Endothelial cell of umbilical vein (primary cell): ENCODE measurements around the gene ATRNL1. TPM values are rescaled to one million over a fixed set of nuclear protein-coding genes. Genes with fewer than 3 reads are reported as not detected.
"Not testable (repeated sequence)": the region's sequence is repeated elsewhere in the genome, so short reads cannot be mapped to it uniquely, and the experiment has no call there.

Source experiments
- BruUV-seq: library from RNA; stranded (reverse); fragments of 400-500 nt; replicated peaks from 2 replicates; lab custom pipeline; 2021; lab: Mats Ljungman, UMichigan
- CTCF ChIA-PET: fragments of 300-600, 350-600 bp; sonication (Branson Sonifier 250); formaldehyde crosslinking; loops from one replicate; lab custom pipeline; 2021; ENCODE audit warnings: antibody characterized with exemption, inconsistent platforms; lab: Charles Lee
- POLR2A ChIA-PET: fragments of 300-600, 350-600 bp; sonication (Branson Sonifier 250); formaldehyde crosslinking; loops from one replicate; lab custom pipeline; 2021; ENCODE audit warnings: antibody characterized with exemption, inconsistent platforms; lab: Charles Lee
- DNase-seq: peaks from one replicate; pipeline ENCODE4 v3.0.0-alpha.2; 2011; ENCODE audit warnings: low read depth, low spot score
- FAIRE-seq: peaks from 2 replicates; lab custom pipeline; 2011; peaks lifted over from hg19 to GRCh38; lab: Jason Lieb, UNC
- H2AFZ ChIP-seq: 2 replicates; pipeline ENCODE4 v1.6.0; 2012; ENCODE audit warnings: low read depth, low read length, control low read depth, inconsistent platforms
- H3K27ac ChIP-seq: 2 replicates; pipeline ENCODE4 v1.5.1; 2011; ENCODE audit warnings: low read depth, mild to moderate bottlenecking, control low read depth, low read length, moderate library complexity; ENCODE audit not compliant: insufficient read depth
- H3K27me3 ChIP-seq, 2 experiments: 2 replicates each; pipeline versions ENCODE4 v1.6.0 to v1.6.1; 2011; ENCODE audit warnings: low read length in 2 of 2, mixed read lengths in 1 of 2; ENCODE audit not compliant: control insufficient read depth in 2 of 2, insufficient read depth in 2 of 2
- H3K36me3 ChIP-seq, 2 experiments: 2 replicates in 1 of 2; 3 replicates in 1 of 2; pipeline ENCODE4 v1.5.1; 2011; ENCODE audit warnings: low read length in 2 of 2, mild to moderate bottlenecking in 1 of 2, moderate library complexity in 1 of 2; ENCODE audit not compliant: control insufficient read depth in 2 of 2, insufficient read depth in 2 of 2; ENCODE audit errors: extremely low read depth in 1 of 2
- H3K4me1 ChIP-seq: 3 replicates; pipeline ENCODE4 v1.5.1; 2011; ENCODE audit warnings: mild to moderate bottlenecking, low read length; ENCODE audit not compliant: control insufficient read depth, insufficient read depth; ENCODE audit errors: extremely low read depth
- H3K4me2 ChIP-seq: 2 replicates; pipeline ENCODE4 v1.6.1; 2011; ENCODE audit warnings: low read length, control low read depth, mixed read lengths; ENCODE audit not compliant: insufficient read depth
- H3K4me3 ChIP-seq, 3 experiments: fragments of 200-600 bp in 1 of 3; sonication (generic), shearing (Covaris generic) in 1 of 3; replicated peaks in 1 of 3; 2 replicates each; pipeline ENCODE4 v1.5.1; 2011 to 2016; ENCODE audit warnings: control low read depth in 3 of 3, low read length in 3 of 3, mild to moderate bottlenecking in 2 of 3, inconsistent platforms in 1 of 3, low read depth in 1 of 3, moderate library complexity in 1 of 3; ENCODE audit not compliant: insufficient read depth in 1 of 3
- H3K79me2 ChIP-seq: 2 replicates; pipeline ENCODE4 v1.6.0; 2012; ENCODE audit warnings: low read length, inconsistent platforms; ENCODE audit not compliant: control insufficient read depth, insufficient read depth
- H3K9ac ChIP-seq: replicated peaks from 2 replicates; pipeline ENCODE3; 2011; ENCODE audit warnings: low read length, control low read depth; ENCODE audit not compliant: insufficient read depth; ENCODE audit errors: extremely low read depth
- H3K9me1 ChIP-seq: replicated peaks from 3 replicates; pipeline ENCODE4 v1.6.0; 2011; ENCODE audit warnings: mild to moderate bottlenecking, low read length; ENCODE audit not compliant: control insufficient read depth, insufficient read depth; ENCODE audit errors: extremely low read depth
- H3K9me3 ChIP-seq: replicated peaks from 2 replicates; pipeline ENCODE4 v1.5.1; 2012; ENCODE audit warnings: low read length, inconsistent platforms; ENCODE audit not compliant: control insufficient read depth, insufficient read depth
- H4K20me1 ChIP-seq: replicated peaks from 2 replicates; pipeline ENCODE3; 2011; ENCODE audit warnings: mild to moderate bottlenecking, low read length; ENCODE audit not compliant: control insufficient read depth, insufficient read depth; ENCODE audit errors: extremely low read depth
- EZH2 ChIP-seq: IDR thresholded peaks from 2 replicates; pipeline ENCODE4 v1.6.1; 2012; ENCODE audit warnings: borderline replicate concordance, low read depth, mild to moderate bottlenecking, moderate library complexity, low read length, inconsistent platforms; ENCODE audit not compliant: severe bottlenecking
- FOS ChIP-seq: IDR thresholded peaks from 2 replicates; pipeline ENCODE4 v1.6.1; 2011; ENCODE audit warnings: mild to moderate bottlenecking, low read length, moderate library complexity, borderline replicate concordance; ENCODE audit not compliant: insufficient read depth
- GATA2 ChIP-seq: IDR thresholded peaks from 2 replicates; pipeline ENCODE4 v1.7.0; 2011; ENCODE audit warnings: low read depth, mild to moderate bottlenecking, moderate library complexity, mixed read lengths, low read length; ENCODE audit not compliant: insufficient read length, insufficient read depth
- JUN ChIP-seq: IDR thresholded peaks from 2 replicates; pipeline ENCODE4 v1.6.1; 2011; ENCODE audit warnings: borderline replicate concordance, low read depth; ENCODE audit not compliant: insufficient read length, insufficient read depth
- MYC ChIP-seq: IDR thresholded peaks from one replicate; pipeline ENCODE4 v1.6.1; 2011; ENCODE audit warnings: mild to moderate bottlenecking, low read depth, low read length
- POLR2A ChIP-seq: IDR thresholded peaks from 2 replicates; pipeline ENCODE4 v1.6.1; 2012; ENCODE audit warnings: low read depth, mild to moderate bottlenecking, control low read depth, low read length
- POLR2AphosphoS5 ChIP-seq: IDR thresholded peaks from 2 replicates; pipeline ENCODE4 v1.6.1; 2012; ENCODE audit warnings: low read depth, mild to moderate bottlenecking, control low read depth, low read length, moderate library complexity; ENCODE audit not compliant: insufficient read depth
- dilution Hi-C: fragments of 300-500 bp; cut with MboI; formaldehyde crosslinking; loops from one replicate; pipeline ENCODE4 v1.15.0; 2019; ENCODE audit warnings: low sequenced_read_pairs; ENCODE audit not compliant: extremely low pct_ligation_motif_present
- intact Hi-C: fragments of 100-400 bp; cut with micrococcal nuclease; formaldehyde crosslinking; loops from one replicate; pipeline ENCODE4 v1.10.0; 2022
- polyA plus RNA-seq, 4 experiments: library from polyadenylated mRNA; depleted of rRNA in 3 of 4; stranded (reverse) in 3 of 4; unstranded in 1 of 4; fragments of >200 nt; gene quantifications; 2 replicates each; pipeline versions ENCODE4 v1.2.1 to v1.2.3, GENCODE V29; 2011 to 2012; ENCODE audit warnings: missing spikeins in 1 of 4
- total RNA-seq: library from RNA; stranded (reverse); gene quantifications from 2 replicates; pipeline ENCODE4 v1.2.3, GENCODE V29; 2021
- TF ChIP-seq, protein P1 (sequence below): IDR thresholded peaks from 2 replicates; pipeline ENCODE4 v1.6.1; 2011; ENCODE audit not compliant: insufficient read depth, insufficient read length
- TF ChIP-seq, protein P2 (sequence below), 2 donors: IDR thresholded peaks; 1 replicate in 1 of 2; 2 replicates in 1 of 2; pipeline ENCODE4 v1.5.1; 2011; ENCODE audit warnings: low read length in 2 of 2, mild to moderate bottlenecking in 2 of 2, moderate library complexity in 2 of 2, control low read depth in 1 of 2, inconsistent platforms in 1 of 2, low read depth in 1 of 2; ENCODE audit not compliant: insufficient read depth in 1 of 2; ENCODE audit errors: extremely low read depth in 1 of 2

The ATRNL1 gene
- total and polyA plus RNA-seq, 2 donors (not counting 3 experiments of a cell fraction or from before 2014, with no cell fraction given): not detected

DNA sequence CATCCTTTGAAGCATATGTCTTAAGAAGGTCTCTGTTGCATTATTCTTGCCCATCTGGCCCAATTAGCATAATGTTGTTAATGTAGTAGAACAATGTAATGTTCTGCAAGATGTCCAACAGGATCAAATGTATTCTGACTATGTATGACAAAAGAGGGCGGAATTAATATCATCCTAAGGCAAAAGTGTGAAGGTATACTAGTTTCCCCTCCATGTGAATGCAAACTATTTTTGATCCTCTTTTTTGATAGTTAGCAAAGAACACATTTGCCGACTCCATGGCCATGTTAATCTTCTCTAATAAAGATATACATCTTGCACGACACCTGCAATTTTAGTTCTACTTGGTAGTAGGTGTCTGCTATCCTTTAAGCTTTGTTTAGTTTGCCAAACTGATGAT, 157.6 kb downstream of the ATRNL1 start:
- H3K36me3 ChIP-seq: no peaks in the 10 kb centered on the region
- no peak overlapping the region for H3K27ac ChIP-seq
- H3K9me1 ChIP-seq: no peaks in the 10 kb centered on the region
- no peaks in the 10 kb centered on the region for H3K9me3 ChIP-seq
- H3K4me3 ChIP-seq: no peak overlapping the region
- POLR2A ChIA-PET: no interaction called here
- TF ChIP-seq GATA2: no peak
- no peak for TF ChIP-seq POLR2AphosphoS5
- no peak for TF ChIP-seq EZH2
- TF ChIP-seq, protein P1, sequence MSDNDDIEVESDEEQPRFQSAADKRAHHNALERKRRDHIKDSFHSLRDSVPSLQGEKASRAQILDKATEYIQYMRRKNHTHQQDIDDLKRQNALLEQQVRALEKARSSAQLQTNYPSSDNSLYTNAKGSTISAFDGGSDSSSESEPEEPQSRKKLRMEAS: no peak
- TF ChIP-seq, protein P2, sequence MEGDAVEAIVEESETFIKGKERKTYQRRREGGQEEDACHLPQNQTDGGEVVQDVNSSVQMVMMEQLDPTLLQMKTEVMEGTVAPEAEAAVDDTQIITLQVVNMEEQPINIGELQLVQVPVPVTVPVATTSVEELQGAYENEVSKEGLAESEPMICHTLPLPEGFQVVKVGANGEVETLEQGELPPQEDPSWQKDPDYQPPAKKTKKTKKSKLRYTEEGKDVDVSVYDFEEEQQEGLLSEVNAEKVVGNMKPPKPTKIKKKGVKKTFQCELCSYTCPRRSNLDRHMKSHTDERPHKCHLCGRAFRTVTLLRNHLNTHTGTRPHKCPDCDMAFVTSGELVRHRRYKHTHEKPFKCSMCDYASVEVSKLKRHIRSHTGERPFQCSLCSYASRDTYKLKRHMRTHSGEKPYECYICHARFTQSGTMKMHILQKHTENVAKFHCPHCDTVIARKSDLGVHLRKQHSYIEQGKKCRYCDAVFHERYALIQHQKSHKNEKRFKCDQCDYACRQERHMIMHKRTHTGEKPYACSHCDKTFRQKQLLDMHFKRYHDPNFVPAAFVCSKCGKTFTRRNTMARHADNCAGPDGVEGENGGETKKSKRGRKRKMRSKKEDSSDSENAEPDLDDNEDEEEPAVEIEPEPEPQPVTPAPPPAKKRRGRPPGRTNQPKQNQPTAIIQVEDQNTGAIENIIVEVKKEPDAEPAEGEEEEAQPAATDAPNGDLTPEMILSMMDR (IDR thresholded peaks at IDR 0.05; ENCODE audit: extremely low read depth in 1 of 2, insufficient read depth in 1 of 2, low read depth in 1 of 2, low read length in 2 of 2): no peak
- no peak for TF ChIP-seq JUN
- no peak for TF ChIP-seq FOS
- TF ChIP-seq POLR2A: no peak
- TF ChIP-seq MYC: no peak
- no peak for FAIRE-seq
- CTCF ChIA-PET: interaction anchor here (0.9 kb wide), 1 partner anchor 18 kb away, joined by 3 read pairs; no protein-coding TSS in a partner anchor
- H3K4me2 ChIP-seq: no peak overlapping the region
- DNase-seq: no peak
- H3K9ac ChIP-seq: no peak overlapping the region
- H2AFZ ChIP-seq: no peak overlapping the region
- no peaks in the 10 kb centered on the region for H3K79me2 ChIP-seq
- H4K20me1 ChIP-seq: no peaks in the 10 kb centered on the region
- H3K27me3 ChIP-seq: no peaks in the 10 kb centered on the region
- intact Hi-C loops (no loop called here), dilution Hi-C loops (no loop called here)
- BruUV-seq: no TSS peak
- no peaks in the 10 kb centered on the region for H3K4me1 ChIP-seq

DNA sequence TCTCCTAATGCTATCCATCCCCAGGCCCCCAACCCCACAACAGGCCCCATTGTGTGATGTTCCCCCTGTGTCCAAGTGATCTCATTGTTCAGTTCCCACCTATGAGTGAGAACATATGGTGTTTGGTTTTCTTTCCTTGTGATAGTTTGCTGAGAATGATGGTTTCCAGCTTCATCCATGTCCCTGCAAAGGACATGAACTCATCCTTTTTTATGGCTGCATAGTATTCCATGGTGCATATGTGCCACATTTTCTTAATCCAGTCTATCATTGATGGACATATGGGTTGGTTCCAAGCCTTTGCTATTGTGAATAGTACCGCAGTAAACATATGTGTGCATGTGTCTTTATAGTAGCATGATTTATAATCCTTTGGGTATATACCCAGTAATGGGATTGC, 160.6 kb downstream of the ATRNL1 start:
- CTCF ChIA-PET, H3K9ac ChIP-seq, H2AFZ ChIP-seq, H3K9me1 ChIP-seq, H3K4me3 ChIP-seq, H3K4me2 ChIP-seq, H4K20me1 ChIP-seq, H3K79me2 ChIP-seq, H3K27me3 ChIP-seq, DNase-seq, H3K9me3 ChIP-seq, FAIRE-seq, dilution Hi-C loops, H3K27ac ChIP-seq, H3K36me3 ChIP-seq, intact Hi-C loops, POLR2A ChIA-PET, H3K4me1 ChIP-seq, BruUV-seq: not testable (repeated sequence)
